ENCODE results near the gene TMEM244. TPM values are rescaled to one million over a fixed set of nuclear protein-coding genes. Genes with fewer than 3 reads are reported as not detected.

Gene TMEM244
- total and polyA plus RNA-seq, 2 of the 4 experiments (the other 2 are of a cell fraction) = 0.21 to 0.36 TPM

- ATAC-seq (ENCODE audit: low read depth) (peak; percentile 53; the same call in 1 of the 2 replicates), DNase-seq (peak; percentile 49)
- Histone ChIP-seq H3K18ac (ENCODE audit: low read depth, low read length) (no peak overlapping the region), H4K91ac (ENCODE audit: insufficient read depth, low read depth, low read length) (no peak overlapping the region), H2AK9ac (replicated peaks; ENCODE audit: low read depth, low read length, poor library complexity) (no peak overlapping the region), H4K8ac (ENCODE audit: low read depth in 2 of 2, low read length in 2 of 2) (no peak overlapping the region), H3K23ac (ENCODE audit: low read depth, low read length) (no peak overlapping the region), H3K27me3 (ENCODE audit: control insufficient read depth, insufficient read depth, low read length) (no peaks in the 10 kb centered on the region), H2BK20ac (ENCODE audit: low read depth, low read length) (no peak overlapping the region), H2AK5ac (ENCODE audit: low read depth, low read length) (no peak overlapping the region), H3K9ac (ENCODE audit: low read depth, low read length) (no peak overlapping the region), H3K9me3 (ENCODE audit: control insufficient read depth, insufficient read depth, low read length) (no peaks in the 10 kb centered on the region), H3K36me3 (ENCODE audit: control insufficient read depth, insufficient read depth, low read length) (no peaks in the 10 kb centered on the region), H4K20me1 (ENCODE audit: insufficient read depth, low read length) (no peaks in the 10 kb centered on the region), H3K4ac (ENCODE audit: low read depth, low read length) (no peak overlapping the region), H3K4me3 (ENCODE audit: insufficient read depth, low read depth, low read length) (no peak overlapping the region), H3K4me2 (ENCODE audit: low read depth, low read length) (no peak overlapping the region), H3K14ac (replicated peaks; ENCODE audit: low read depth, low read length) (no peak overlapping the region), H2BK120ac (ENCODE audit: low read depth, low read length) (no peak overlapping the region), H2BK5ac (ENCODE audit: low read depth, low read length, poor library complexity, severe bottlenecking) (no peak overlapping the region), H2BK15ac (ENCODE audit: low read depth, low read length) (no peak overlapping the region), H3K79me1 (ENCODE audit: low read depth in 1 of 2, low read length in 2 of 2) (no peaks in the 10 kb centered on the region), H3K56ac (ENCODE audit: extremely low read depth, insufficient read depth, low read length) (no peak overlapping the region), H3K9me1 (ENCODE audit: insufficient read depth, low read length) (0 out of 2 replicates have a peak, but pooled peaks cover 3% of the 10 kb centered on the region), H3K4me1 (ENCODE audit: control insufficient read depth, insufficient read depth, low read length) (peaks cover 4% of the 10 kb centered on the region; the same call in 1 of the 2 replicates), H4K5ac (ENCODE audit: low read depth, low read length) (no peak overlapping the region), H3K27ac (ENCODE audit: insufficient read depth, low read length) (no peak overlapping the region), H2AFZ (replicated peaks; ENCODE audit: low read length, poor library complexity) (no peak overlapping the region)
- intact Hi-C loops (cut with micrococcal nuclease) = no loop called here
- BruUV-seq (replicated peaks) = no TSS peak
- ChIA-PET CTCF (interaction anchor here (0.8 to 2.6 kb wide), 3 partner anchors 12 to 83 kb away, joined by 3 to 19 read pairs (median 3); no protein-coding TSS in a partner anchor), POLR2A (ENCODE audit: unreplicated experiment) (no interaction called here)
- WGBS, 2 experiments (ENCODE audit: extremely low coverage in 2 of 2, insufficient read length in 1 of 2) = 20% methylated on average over 1 of the region's 3 CpGs; no CpG with 5 or more reads in 1 of the 2 experiments
- no peak for TF ChIP-seq CHD1 (IDR thresholded peaks at IDR 0.05; ENCODE audit: low read depth, low read length)
- peak; percentile 30; the same call in 1 of the 2 replicates for TF ChIP-seq FOS (IDR thresholded peaks at IDR 0.05; ENCODE audit: low read depth, low read length)
- in situ Hi-C loops (cut with MboI; ENCODE audit: low sequenced_read_pairs) = no loop called here
- dilution Hi-C loops (cut with HindIII; ENCODE audit: low sequenced_read_pairs, unreplicated experiment) = no loop called here
These were observed 74.6 kb downstream of the TMEM244 start for GRCh38 chr6:129786548-129786947.

Data from IMR-90 (cell line).